BLaER1 treated with 17β-estradiol and CSF1 and Interleukin-3, amounts not matched to agents 10 nM and 100 nM (cell line): Measurements from ENCODE around the gene G6PC2.

Source experiments
- H3K27ac ChIP-seq, 11 experiments: shearing (Covaris generic); formaldehyde crosslinking; 2 replicates each; pipeline ENCODE4 v1.8.1; 2022
- H3K27me3 ChIP-seq, 11 experiments: shearing (Covaris generic); formaldehyde crosslinking; 2 replicates each; pipeline ENCODE4 v1.8.1; 2022
- H3K36me3 ChIP-seq, 11 experiments: shearing (Covaris generic); formaldehyde crosslinking; 2 replicates each; pipeline ENCODE4 v1.8.1; 2022
- H3K4me1 ChIP-seq, 10 experiments: shearing (Covaris generic); formaldehyde crosslinking; 2 replicates each; pipeline ENCODE4 v1.8.1; 2022
- H3K4me2 ChIP-seq, 11 experiments: shearing (Covaris generic); formaldehyde crosslinking; 2 replicates each; pipeline ENCODE4 v1.8.1; 2022
- H3K4me3 ChIP-seq, 10 experiments: shearing (Covaris generic); formaldehyde crosslinking; 2 replicates each; pipeline ENCODE4 v1.8.1; 2022
- H3K9ac ChIP-seq, 11 experiments: shearing (Covaris generic); formaldehyde crosslinking; 2 replicates each; pipeline ENCODE4 v1.8.1; 2022
- H3K9me3 ChIP-seq, 11 experiments: shearing (Covaris generic); formaldehyde crosslinking; replicated peaks in 1 of 11; 2 replicates each; pipeline ENCODE4 v1.8.1; 2022
- H4K20me1 ChIP-seq, 11 experiments: shearing (Covaris generic); formaldehyde crosslinking; 2 replicates each; pipeline ENCODE4 v1.8.1; 2022
- Cebpa-rat ChIP-seq, 11 experiments: shearing (Covaris generic); IDR thresholded peaks; 2 replicates each; pipeline ENCODE4 v1.8.1; 2022

G6PC2 gene

DNA sequence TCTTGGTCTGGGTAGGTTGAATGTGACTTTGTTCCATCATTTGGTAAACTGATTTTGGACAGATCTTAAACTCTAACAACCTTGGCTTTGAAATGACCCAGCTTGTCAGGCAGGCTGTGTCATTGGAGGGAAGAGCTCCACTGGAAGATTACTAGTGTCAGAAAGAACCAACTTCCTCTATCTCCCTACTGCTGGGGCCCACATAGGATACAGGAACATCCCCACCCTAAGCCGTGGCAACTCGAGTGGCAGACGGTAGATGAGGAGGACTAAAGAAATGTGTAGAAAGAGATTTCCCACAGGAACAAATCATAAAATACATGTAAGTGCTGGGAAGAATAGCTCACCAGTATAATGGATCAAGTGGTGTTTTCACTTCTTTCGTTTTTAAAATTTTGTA, 4.3 kb upstream of the G6PC2 start:
- TF ChIP-seq Cebpa-rat (IDR thresholded peaks at IDR 0.05): no peak

DNA sequence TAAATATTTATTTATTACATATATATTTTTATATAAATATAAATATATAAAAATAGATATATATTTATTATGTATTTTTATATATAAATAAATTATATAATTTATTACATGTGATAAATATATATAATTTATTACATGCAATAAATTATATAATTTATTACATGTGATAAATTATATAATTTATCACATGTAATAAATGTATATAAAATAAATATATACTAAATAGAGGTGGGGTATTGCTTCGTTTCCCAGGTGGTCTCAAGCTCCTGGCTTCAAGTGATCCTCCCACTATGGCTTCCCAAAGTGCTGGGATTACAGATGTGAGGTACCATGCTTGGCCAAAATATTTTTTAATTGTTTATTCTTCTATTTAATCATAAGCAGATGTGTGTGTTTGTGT, 3.6 kb upstream of the G6PC2 start:
- no peak overlapping the region for H3K4me2 ChIP-seq
- H3K4me1 ChIP-seq: no peaks in the 10 kb centered on the region
- H3K4me3 ChIP-seq: no peak overlapping the region
- no peaks in the 10 kb centered on the region for H4K20me1 ChIP-seq
- TF ChIP-seq Cebpa-rat (IDR thresholded peaks at IDR 0.05): no peak
- no peaks in the 10 kb centered on the region for H3K9me3 ChIP-seq
- no peaks in the 10 kb centered on the region for H3K27me3 ChIP-seq
- no peaks in the 10 kb centered on the region for H3K36me3 ChIP-seq
- H3K9ac ChIP-seq: no peak overlapping the region
- no peak overlapping the region for H3K27ac ChIP-seq

More for the DNA sequence above, 4.3 kb upstream of the G6PC2 start:
- no peak overlapping the region for H3K9ac ChIP-seq
- H3K36me3 ChIP-seq: no peaks in the 10 kb centered on the region
- no peaks in the 10 kb centered on the region for H3K4me1 ChIP-seq
- no peak overlapping the region for H3K4me2 ChIP-seq
- H3K27ac ChIP-seq: no peak overlapping the region
- H4K20me1 ChIP-seq: no peaks in the 10 kb centered on the region
- no peaks in the 10 kb centered on the region for H3K27me3 ChIP-seq
- no peaks in the 10 kb centered on the region for H3K9me3 ChIP-seq
- H3K4me3 ChIP-seq: no peak overlapping the region

DNA sequence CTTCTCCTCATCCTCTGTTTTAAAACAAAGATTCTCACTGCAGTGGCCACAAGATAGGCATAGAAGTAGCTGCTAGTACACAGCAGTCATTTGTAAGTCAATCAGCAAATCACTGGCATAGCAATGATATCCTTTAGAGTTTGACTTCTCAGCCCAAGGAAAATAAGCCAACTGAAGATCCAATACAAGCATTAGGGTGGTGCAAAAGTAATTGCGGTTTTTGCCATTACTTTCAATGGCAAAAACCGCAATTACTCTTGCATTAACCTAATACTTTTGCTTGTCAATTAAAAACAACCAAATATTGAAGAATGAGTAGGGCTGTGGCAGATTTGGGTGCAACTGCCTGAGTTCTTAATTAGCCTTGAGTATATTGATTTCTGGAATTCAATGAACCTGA, 2.8 kb downstream of the G6PC2 start:
- Histone ChIP-seq H3K4me1 (no peaks in the 10 kb centered on the region), H3K4me3 (no peak overlapping the region), H3K4me2 (no peak overlapping the region), H3K9me3 (no peaks in the 10 kb centered on the region), H3K27me3 (no peaks in the 10 kb centered on the region), H3K36me3 (no peaks in the 10 kb centered on the region), H3K27ac (no peak overlapping the region), H3K9ac (no peak overlapping the region), H4K20me1 (no peaks in the 10 kb centered on the region)
- no peak for TF ChIP-seq Cebpa-rat (IDR thresholded peaks at IDR 0.05)

DNA sequence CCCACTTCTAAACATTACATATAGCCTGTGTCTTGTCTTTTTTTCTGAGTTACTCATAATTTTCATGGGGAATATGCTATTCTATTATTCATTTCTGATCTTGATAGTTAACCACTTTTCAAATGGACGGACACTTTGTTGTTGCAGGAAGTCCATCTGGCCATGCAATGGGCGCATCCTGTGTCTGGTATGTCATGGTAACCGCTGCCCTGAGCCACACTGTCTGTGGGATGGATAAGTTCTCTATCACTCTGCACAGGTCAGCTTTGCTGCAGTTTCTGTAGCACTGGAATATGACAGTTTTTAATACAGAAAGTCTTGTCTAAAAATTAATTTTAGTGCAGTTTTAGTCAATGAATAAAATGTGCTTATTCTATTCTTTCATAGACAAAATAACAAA, 3.3 kb downstream of the G6PC2 start:
- no peaks in the 10 kb centered on the region for H3K4me1 ChIP-seq
- no peaks in the 10 kb centered on the region for H4K20me1 ChIP-seq
- no peak overlapping the region for H3K9ac ChIP-seq
- no peak for TF ChIP-seq Cebpa-rat (IDR thresholded peaks at IDR 0.05)
- no peaks in the 10 kb centered on the region for H3K36me3 ChIP-seq
- no peak overlapping the region for H3K4me3 ChIP-seq
- no peak overlapping the region for H3K27ac ChIP-seq
- H3K27me3 ChIP-seq: no peaks in the 10 kb centered on the region
- no peak overlapping the region for H3K4me2 ChIP-seq
- no peaks in the 10 kb centered on the region for H3K9me3 ChIP-seq

DNA sequence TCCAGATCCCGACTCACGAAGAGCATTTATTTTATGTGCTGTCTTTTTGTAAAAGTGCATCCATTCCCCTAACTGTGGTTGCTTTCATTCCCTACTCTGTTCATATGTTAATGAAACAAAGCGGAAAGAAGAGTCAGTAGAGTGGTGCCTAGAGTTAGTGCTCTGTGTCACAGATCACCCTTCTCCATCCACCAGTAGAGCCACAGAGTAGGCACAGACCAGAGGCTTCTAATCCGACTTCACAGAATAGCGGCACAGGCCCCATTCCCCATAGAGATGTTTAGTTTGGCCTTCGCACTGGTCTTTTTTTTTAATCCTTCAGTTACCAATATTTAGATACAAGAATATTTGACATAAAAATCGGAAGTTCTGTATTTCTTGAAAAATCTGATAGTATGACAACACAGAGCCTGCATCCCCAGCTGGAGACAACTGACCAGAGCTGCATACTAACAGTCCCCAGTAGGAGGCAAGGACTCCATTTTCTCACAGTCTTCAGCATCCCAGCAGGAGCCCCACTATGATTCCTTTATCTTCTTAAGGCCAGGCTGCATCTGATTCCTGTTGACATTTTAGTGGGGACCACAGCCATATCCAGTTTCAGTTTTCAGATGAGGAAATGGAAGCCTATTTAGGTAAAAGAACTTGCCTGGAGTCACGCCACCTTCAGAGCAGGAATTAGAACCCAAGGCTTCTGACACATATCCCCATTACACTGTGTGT, 7.0 kb downstream of the G6PC2 start:
- H4K20me1 ChIP-seq: no peaks in the 10 kb centered on the region
- H3K27ac ChIP-seq: no peak overlapping the region
- no peak overlapping the region for H3K9ac ChIP-seq
- no peak for TF ChIP-seq Cebpa-rat (IDR thresholded peaks at IDR 0.05)
- H3K36me3 ChIP-seq: no peaks in the 10 kb centered on the region
- no peaks in the 10 kb centered on the region for H3K9me3 ChIP-seq
- H3K4me2 ChIP-seq: no peak overlapping the region
- H3K4me3 ChIP-seq: no peak overlapping the region
- H3K4me1 ChIP-seq: no peaks in the 10 kb centered on the region
- H3K27me3 ChIP-seq: no peaks in the 10 kb centered on the region; a peak in 2 of 22 replicates

DNA sequence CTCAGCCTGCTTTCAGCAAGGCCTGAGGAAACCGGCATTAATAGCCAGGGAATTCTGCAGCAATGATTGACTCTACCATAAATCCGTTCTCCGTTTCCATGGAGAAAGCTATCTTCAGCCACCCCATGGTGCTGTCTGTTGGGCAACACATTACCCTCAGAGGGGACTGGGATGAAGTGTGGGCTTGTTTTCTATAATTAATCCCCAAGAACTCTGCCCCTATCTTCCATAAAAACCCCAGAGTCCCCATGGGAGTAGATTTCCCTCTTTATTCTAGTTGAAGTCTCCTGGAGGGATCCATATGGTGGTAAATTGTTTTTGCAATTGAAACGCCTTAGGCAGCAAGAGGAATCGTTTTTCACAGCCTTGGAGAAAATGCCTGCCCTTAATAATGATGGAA, 9.2 kb downstream of the G6PC2 start:
- H3K9me3 ChIP-seq: peaks cover 0 to under 1% (median under 1%) of the 10 kb centered on the region in 11 experiments; a peak in 8 of 22 replicates
- no peaks in the 10 kb centered on the region for H3K36me3 ChIP-seq
- H3K4me2 ChIP-seq: no peak overlapping the region
- no peak overlapping the region for H3K4me3 ChIP-seq
- no peak overlapping the region for H3K9ac ChIP-seq
- no peaks in the 10 kb centered on the region for H4K20me1 ChIP-seq
- no peaks in the 10 kb centered on the region for H3K4me1 ChIP-seq
- no peak for TF ChIP-seq Cebpa-rat (IDR thresholded peaks at IDR 0.05)
- H3K27me3 ChIP-seq: no peaks in the 10 kb centered on the region; a peak in 2 of 22 replicates
- H3K27ac ChIP-seq: no peak overlapping the region

DNA sequence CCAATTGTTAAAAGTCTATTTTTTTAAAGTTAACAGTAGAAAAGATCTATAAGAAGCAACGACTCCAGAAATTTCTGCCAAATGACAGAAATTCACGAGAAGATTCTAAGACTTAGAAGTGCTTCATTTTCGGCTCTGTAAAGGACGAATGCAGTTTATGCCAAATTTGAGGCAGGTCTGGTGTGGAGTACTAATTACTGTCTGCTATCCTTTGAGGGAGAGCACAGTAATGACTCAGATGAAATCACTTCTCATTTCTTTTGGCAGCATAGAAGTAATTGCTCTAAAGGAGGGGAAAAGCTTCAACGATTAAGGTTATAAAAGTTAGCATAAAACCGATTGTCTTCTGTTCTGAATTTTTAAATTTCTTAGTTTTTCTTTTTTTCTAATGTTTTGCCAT, 11.4 kb downstream of the G6PC2 start:
- H3K4me2 ChIP-seq: no peak overlapping the region
- H3K27ac ChIP-seq: no peak overlapping the region
- TF ChIP-seq Cebpa-rat (IDR thresholded peaks at IDR 0.05): no peak
- H4K20me1 ChIP-seq: no peaks in the 10 kb centered on the region
- no peaks in the 10 kb centered on the region for H3K4me1 ChIP-seq
- H3K27me3 ChIP-seq: no peaks in the 10 kb centered on the region; a peak in 2 of 22 replicates
- H3K36me3 ChIP-seq: no peaks in the 10 kb centered on the region
- no peak overlapping the region for H3K9ac ChIP-seq
- H3K9me3 ChIP-seq: peaks cover 5 to 12% (median 6%) of the 10 kb centered on the region in 11 experiments; a peak in 15 of 22 replicates
- H3K4me3 ChIP-seq: no peak overlapping the region

DNA sequence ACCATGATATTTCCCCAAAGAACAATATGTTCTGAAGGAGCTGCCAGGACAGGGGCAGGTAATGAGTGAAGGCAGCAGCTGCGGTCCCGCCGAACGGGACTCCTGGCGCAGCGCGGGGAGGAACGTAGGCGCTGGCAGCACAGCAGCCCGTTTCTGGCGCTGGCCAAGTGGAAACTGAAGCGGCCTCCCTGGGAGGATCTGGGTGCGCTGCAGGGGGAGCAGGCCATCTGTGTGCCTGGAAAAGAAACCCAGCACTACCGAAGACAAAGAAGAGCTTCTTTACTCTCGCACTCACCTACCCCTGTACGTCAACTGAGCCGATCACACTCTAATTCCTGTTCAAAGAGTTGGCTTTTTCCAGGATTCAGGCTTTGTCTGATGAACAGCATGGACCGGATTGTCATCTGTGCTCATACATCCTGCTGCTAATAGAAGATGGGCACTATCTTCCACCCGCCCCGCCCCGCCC, 11.8 kb downstream of the G6PC2 start:
- Histone ChIP-seq H3K4me2 (no peak overlapping the region), H3K36me3 (no peaks in the 10 kb centered on the region), H3K9me3 (peaks cover 5 to 12% (median 6%) of the 10 kb centered on the region in 11 experiments; a peak in 15 of 22 replicates), H3K9ac (no peak overlapping the region), H3K27me3 (no peaks in the 10 kb centered on the region; a peak in 2 of 22 replicates), H4K20me1 (no peaks in the 10 kb centered on the region), H3K4me3 (no peak overlapping the region), H3K4me1 (no peaks in the 10 kb centered on the region), H3K27ac (no peak overlapping the region)
- TF ChIP-seq Cebpa-rat (IDR thresholded peaks at IDR 0.05): no peak

DNA sequence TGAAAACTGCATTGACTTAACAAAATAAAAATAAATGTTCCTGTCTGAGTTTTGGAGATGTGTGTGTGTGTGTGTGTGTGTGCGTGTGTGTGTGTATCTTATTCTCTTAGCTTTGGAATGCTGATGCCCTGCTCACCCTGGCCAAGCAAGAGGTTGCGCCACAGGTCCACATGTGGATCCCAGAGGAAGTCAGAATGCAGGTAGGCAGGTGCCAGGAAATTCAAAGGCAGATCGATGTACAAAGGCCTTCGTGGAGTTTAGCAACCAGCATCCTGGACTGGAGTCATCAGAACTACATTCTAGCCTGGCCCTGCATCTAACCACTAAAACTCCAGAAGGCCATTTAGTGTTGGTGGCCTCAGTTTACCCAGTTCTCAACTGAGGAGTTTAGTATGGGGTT, 12.4 kb downstream of the G6PC2 start:
- Histone ChIP-seq H3K9ac (no peak overlapping the region), H3K27me3 (no peaks in the 10 kb centered on the region; a peak in 2 of 22 replicates), H3K9me3 (peaks cover 5 to 12% (median 6%) of the 10 kb centered on the region in 11 experiments; a peak in 15 of 22 replicates), H4K20me1 (no peaks in the 10 kb centered on the region), H3K4me2 (no peak overlapping the region), H3K4me3 (no peak overlapping the region), H3K4me1 (no peaks in the 10 kb centered on the region), H3K27ac (no peak overlapping the region), H3K36me3 (no peaks in the 10 kb centered on the region)
- TF ChIP-seq Cebpa-rat (IDR thresholded peaks at IDR 0.05): no peak
